HG03521 (cell line): ENCODE data around the gene UBALD1.

Experiments used
- ATAC-seq: cut with Tn5 transposase; IDR thresholded peaks from one replicate; pipeline ENCODE4 v1.9.1; 2021; ENCODE audit warnings: mild to moderate bottlenecking, moderate library complexity; ENCODE audit not compliant: unreplicated experiment

UBALD1 gene

DNA sequence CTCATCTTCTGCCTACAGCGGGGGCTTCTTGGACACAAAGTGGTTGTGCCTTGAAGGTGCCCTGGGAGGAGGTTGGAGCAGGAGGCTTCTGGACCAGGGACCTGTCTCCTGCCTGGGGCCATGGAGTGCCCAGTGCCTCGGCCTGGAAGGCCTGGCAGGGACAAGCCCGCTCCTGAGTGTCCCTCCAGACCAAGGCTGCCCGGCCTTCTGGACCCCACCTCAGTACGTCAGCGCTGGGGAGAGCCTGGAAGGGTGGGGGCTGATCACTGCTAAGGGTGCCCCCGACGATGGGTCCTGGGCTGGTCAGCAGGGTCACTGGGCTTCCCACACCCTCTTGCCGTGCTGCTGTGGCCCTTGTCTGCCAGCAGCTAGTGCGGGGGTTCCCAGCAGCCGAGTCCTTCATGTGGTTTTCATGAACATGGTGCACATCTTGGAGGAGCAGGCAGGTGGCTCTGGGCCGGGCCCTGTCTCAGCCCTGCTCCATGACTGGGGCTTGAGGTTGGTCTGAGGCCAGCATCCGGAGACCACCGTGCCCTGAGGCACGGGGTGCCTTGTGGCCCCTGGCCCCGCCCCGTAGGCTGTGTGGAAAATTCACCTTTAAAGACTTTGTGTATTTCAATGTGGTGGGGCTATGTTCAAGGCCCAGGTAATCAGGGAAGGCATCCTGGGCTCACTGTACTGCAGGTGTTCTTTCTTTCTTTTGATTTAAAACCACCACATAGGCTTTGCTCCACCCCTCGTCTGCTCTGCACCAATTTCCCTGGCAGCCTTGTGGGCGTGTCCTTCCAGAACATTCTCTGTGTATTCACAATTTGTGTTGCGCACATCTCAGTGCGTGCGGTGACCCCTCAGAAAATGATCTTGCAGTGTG lies 32.3 kb upstream of the UBALD1 start:
- ATAC-seq = no peak

DNA sequence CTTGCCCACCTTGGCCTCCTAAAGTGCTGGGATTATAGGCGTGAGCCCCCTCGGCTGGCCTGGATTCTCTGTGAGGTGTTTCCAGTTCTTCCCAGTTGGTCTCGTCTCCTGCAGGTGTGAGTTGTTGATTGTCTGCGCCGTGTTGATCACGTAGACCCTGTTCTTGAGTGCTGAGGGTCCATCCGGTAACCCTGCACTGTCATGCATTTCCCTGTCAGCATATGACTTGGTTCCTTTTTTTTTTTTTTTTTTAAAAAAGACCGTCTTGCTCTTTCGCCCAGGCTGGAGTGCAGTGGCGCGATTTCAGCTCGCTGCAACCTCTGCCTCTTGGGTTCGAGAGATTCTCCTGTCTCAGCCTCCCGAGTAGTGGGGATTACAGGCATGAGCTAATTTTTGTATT lies 27.2 kb upstream of the UBALD1 start:
- no peak for ATAC-seq

DNA sequence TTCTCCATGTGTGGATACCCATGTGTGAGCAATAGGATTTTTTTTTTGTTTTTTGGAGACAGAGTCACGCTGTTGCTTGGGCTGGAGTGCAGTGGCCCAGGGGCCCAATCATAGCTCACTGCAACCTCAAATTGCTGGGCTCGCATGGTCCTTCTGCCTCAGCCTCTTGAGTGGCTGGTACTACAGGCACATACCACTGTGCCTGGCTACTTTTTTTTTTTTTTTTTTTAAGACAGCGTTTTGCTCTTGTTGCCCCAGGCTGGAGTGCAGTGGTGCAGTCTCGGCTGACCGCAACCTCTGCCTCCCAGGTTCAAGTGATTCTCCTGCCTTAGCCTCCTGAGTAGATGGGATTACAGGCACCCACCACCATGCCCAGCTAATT lies 26.6 kb upstream of the UBALD1 start:
- no peak for ATAC-seq

DNA sequence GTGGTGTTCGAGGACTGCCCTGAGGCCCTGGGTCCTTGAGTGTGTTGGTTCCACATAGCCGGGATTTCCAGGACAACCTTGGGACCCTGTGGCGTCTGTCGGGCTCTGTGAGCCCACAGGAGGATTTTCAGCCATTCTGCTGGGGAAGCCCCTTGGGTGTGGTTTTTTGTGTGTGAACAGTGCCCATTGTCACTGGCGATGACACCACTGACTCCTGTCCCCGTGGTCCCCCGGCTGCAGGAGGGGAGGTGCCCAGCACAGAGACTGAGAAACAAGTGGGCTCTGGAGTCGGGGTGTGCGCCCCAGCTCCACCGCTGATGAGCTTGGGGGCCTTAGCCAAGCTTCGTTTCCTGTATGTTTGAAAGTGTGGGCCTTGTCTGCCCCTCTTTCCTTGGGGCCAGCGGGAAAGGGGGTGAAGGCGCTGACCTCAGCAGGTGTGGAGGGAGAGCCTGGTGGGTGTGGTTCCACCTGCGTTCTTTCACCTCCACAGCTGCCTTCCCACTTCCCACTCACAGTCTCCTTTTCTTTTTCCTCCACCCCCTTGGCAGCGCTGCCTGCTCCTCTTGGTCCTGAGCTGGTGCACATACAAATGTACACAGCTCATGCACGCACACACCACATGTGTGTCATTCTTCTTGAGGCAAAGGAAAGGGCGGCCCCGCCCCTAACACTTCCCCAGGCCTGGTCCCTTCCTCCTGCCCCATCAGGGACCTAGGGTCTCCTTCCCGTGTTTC lies 26.1 kb upstream of the UBALD1 start:
- ATAC-seq = no peak

DNA sequence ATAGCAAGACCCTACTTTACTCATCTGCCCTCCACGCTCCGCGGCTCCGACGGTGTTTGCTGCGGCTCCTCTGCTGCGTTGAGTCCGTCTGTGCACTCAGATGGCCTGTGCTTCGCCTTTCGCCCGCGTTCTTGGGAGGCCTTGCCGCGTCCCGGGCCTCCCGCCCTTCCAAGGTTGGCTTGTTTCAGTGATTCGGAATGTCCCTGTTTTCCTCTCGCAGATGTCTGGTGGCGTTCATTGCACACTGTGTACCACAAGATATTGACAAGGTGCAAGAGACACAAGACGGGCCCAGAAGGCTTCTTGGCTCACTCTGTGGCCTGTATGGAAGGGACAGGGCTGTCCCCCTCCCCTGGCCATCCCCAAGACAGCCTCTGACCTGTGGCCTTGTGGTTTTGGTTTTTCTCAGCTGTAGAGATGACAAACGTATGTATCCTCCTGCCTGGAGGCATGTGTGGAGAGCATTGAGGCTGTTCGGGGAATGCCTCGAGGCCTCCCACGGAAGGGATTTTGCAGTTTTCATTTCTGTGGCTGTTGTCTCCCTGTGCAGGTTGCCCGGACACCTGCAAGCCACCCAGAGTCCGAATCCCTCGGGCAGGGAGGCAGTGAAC lies 25.3 kb upstream of the UBALD1 start:
- no peak for ATAC-seq

DNA sequence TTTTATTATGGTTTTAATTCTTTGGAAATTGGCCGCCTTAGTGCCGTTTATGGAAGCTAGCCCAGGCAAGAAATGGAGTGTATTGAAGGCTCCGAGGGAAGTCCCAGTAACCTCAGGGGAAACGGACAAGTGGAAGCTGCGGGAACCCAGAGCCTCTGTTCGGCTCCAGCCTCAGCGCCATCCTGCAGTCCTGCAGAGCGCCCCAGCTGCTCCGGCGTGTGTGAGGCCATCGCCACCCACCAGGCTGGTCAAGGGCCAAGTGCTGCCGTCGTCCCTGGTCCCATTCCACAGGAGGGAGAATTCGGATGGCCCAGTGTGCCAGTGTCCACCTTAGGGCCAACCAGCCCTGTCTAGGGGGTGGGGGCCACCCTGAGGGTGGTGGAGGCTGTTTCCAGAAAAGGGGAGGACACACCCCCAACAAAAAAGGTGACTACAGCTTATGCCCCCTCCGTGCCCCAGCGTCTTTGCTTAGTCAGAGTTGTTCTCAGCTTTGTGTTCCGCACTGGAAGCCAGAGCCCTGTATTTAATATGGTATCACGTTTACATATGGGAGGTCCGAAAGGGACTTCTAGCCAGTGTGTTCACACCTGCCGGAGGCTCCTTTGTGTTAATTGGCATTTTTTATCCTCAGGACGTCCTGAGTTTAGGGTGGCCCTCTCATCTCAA lies 22.9 kb upstream of the UBALD1 start:
- no peak for ATAC-seq

DNA sequence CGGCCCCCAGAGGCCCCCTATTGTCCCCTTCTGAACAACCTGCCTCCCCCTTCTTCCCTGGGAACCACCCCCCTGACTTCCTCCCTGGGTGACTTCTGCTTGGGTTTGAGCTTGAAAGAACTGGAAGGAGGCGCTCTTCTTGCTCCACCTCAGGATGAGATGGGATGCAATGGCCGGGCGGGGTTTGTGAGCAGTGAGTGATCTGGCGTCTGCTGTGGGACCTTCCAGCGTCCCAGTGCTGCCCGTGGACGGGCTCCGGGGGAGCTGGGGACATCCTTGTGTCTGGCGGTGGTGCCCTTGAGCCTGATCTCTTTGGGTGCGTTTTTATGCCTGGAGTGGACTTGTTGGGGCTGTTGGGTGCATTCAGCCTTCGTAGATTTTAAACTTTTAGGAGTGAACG lies 21.5 kb upstream of the UBALD1 start:
- no peak for ATAC-seq

DNA sequence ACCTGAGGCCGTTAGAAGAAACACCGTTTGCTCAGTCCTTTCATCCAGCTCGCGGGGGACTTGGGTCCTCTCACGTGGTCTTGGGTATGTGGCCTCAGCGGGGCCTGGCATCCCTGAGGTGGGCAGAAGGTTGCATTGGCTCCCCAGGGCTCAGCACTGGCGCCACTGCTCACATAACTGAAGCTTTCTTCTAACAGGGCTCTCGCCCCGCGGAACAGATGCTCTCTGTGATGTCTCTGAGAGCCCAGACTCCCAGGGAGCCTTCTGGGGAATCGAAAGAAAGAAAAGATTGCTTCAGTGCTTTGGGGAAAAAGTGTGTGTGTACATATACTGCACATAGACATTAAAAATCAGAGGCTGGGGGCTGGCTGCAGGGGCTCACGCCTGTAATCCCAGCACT lies 20.1 kb upstream of the UBALD1 start:
- ATAC-seq = no peak

DNA sequence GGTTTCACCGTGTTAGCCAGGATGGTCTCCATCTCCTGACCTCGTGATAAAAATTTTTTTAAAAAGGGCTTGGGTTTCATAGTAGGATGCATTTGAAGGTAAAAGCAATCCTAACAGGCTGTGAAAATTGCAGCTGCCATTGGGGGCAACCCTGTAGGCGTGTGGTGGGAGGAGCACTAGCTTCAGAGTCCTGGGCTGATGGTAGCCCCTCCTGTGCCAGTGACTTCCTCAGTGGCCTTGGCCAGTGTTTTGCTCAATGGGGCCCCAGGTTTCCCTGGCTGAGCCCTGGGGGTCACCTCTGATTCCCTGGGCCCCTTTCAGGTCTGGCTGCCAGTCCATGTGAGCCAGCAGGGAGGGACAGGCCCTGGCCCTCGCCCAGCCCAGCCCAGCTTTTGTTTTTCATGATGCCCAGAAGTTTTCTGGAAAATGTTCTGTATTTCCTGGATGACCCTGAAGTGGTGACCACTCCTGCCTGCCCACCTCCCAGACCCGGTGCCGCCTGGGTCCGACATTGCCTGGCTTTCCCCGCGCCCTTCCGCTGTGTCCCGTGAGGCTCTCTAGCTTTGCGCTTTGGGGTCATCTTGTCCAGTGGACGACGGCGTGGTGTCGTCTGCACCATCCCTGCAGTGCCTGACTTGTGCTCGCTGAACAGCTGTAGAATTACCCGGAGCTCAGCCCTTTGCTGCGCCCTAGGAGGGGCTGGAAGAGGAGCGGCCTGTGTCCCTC lies 19.4 kb upstream of the UBALD1 start:
- no peak for ATAC-seq

DNA sequence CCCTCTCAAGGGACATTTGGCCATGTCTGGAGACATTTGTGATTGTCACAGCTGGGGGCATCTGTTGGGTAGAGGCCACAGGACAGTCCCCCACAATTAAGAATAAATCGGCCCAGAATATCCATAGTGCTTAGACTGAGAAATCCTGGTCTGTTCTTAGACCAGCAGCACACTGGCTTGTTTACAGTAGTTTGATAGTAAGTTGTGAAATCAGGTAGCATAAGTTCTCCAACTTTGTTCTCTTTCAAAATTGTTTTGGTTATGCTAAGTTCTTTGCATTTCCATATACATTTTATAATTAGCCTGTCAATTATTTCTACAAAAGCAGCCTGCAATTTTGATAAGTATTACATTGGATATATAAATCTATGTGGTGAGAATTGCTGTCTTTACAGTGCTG lies 16.8 kb upstream of the UBALD1 start:
- ATAC-seq = no peak

DNA sequence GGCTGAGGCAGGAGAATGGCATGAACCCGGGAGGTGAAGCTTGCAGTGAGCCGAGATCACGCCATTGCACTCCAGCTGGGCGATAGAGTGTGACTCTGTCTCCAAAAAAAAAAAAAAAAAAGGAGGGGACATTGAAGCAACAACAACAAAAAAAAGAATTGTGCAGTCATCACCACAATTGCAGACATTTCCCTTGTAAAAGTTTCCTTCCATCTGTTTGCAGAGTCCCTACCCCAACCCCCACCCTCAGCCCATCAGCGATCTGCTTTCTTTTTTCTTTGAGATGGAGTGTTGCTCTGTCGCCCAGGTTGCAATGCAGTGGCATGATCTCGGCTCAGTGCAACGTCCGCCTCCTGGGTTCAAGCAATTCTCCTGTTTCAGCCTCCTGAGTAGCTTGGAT lies 13.6 kb upstream of the UBALD1 start:
- ATAC-seq = no peak

DNA sequence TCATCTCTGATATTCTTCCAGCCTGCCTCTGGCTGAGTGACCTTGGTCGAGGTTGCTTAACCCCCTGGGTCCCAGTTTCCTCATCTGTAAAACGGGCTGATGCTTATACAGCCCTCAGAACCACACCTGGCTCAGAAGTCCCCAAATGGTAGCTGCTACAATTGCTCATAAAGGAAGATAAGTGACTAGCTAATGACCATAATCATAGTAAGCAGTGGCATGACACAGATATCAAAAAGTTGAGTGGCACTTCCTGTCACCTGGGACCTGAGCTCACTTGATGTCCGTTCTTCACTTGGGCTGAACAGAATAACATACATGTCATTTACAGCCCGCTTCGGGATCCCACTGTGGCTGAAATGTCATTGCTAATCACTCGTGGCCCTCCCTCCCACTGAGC lies 11.7 kb upstream of the UBALD1 start:
- ATAC-seq = no peak

DNA sequence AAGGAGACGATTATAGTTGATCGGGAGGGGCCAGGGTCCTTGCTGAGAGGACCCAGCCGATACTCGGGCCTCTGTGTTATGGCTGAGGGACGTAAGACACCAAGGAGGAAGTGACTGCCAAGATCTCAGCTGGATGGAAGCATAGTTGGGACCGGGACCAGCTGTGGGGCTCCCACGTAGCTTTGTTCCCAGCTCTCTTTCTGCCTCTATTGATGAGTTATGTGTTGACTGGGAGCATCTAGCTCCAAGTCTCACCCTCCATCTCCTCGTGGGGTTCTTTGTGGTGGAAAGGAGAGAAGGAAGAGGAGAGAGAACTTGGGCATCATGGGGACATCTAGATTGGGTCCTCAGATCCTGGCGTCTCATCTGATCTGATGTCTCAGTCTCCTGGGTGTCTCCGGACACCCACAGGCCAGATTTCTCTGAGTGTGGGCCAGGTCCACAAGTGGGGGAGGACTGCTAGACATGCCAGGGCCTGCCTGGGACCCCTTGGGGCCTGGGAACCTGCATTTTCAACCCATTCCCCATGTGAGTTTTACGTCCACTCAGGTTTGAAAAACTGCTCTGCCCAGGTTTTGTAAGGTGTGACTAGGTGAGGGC lies 11.0 kb upstream of the UBALD1 start:
- no peak for ATAC-seq

DNA sequence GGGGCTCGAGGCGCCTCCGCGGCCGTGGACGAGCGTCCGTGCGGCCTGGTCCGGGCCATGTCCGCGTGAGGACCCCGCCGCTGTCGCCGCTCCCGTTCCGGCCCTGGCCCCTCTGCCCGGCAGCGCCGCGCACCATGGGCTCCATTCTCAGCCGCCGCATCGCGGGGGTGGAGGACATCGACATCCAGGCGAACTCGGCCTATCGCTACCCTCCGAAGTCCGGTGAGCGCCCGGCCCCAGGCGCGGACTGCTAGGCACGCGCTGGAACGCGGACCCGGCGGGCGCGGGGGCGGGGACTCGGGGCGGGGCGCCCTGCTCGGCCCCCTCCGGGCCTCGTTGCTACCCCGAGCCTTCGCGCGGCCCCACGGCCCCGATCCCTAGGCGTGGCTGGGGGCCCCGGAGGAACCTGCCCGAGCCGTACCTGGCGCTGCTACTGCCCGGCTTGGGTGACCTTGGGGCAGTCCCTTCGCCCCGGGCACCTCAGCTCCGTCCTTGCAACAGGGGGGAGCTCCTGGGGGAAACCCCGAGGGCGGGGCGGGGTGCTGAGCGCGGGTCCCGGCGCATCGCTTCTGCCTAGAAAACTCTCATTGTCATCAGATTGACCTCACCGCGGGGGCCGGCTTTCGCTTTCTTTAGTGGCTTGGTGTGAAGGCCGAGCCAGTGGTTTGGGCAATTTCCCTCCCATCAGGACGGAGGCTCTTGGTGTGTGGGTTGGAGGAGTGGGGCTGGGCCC lies 10.3 kb upstream of the UBALD1 start:
- peak; percentile 42 for ATAC-seq

DNA sequence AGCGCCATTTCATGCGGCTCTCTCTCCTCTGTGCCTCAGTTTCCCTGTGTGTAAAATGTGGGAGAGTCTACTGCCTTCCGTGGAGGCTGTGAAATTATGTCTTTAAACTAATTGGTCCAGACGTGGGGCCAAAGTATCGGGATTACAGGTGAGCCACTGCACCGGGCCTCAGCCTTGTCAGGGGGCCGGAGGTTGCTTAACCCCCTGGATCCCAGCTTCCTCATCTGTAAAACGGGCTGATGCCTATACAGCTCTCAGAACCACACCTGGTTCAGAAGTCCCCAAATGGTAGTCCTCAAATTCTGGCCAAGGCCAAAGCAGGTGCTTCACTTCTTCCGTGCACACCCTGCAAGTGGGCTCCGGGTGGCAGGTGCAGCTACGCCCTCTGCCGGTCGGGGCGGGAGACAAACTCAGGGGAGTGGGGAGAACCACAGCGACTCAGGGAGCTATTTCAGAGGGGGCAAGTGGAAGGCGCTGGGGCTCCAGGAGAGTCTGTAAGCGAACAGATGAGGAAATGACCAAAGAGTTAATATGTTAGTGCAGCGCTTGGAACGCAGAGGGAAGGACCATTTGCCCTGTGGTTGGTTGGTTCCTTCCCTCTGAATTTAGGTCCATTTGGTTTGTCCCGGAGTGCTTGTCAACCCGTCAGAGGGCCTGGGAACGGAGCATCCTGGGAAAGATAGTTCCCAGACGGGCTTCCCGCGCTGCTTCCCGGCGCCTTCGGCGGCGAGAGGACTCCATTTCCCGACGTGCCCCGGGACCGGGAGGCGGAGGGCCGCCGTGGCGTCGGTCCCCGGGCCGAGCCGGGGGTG lies 9.5 kb upstream of the UBALD1 start, which contains the start of gene MGRN1:
Gene MGRN1, plus strand, starts transcription at position 812 of the 812 bp plus-strand sequence. CDS start 135 bp downstream, outside the sequence.
- ATAC-seq = peak; percentile 69

DNA sequence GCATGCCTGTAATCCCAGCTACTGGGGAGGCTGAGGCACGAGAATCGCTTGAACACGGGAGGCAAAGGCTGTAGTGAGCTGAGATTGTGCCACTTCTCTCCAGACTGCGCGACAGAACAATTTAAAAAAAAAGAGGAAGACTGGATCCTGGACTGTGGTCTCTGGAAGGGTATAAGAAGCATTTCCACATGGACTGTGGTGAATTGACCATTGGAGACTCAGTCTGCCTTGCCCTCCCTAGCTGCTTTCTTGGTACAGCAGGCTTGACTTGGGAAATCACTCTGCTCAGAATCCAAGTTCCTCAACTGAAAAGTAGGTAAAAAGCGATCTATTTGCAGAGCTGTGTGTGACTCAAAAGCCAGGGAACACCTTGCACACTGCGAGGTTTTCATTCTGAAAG lies 8.9 kb upstream of the UBALD1 start:
- no peak for ATAC-seq

DNA sequence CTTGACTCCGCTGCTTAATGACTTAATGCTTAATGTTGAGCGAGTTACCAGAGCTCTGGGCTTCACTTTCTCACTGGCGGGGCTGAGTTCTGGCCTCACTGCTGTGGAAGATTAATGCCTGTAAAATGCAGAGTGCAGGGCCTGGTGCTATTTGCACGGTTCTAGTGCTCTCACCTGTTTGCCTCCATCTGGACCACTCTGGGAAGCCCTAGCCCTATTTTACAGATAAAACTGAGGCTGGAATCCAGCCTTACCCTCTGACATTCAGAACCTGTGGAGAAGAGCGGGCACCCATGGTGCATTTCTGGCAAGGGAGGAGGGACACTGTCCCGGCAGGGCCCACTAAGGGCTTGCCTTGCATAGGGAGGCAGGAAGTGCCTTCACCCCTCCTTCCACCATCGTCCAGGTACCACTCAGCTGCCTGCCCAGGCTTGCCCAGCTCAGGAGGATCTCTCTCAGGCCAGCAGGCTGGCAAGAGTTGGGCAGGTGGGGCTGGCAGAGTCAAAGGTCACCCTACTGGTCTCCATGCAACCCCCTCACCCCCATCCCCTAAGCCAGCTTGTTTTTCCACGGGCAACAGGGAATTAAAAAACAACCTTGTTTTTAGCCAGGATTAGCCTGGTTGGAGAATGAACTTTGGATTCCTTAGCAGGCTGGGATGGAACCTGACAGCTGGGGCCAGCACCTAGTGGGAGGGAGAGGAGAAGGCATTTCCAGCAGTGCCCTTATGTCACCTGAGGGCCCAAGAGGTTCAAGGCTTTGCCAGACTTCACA lies 4.1 kb upstream of the UBALD1 start:
- ATAC-seq = no peak

DNA sequence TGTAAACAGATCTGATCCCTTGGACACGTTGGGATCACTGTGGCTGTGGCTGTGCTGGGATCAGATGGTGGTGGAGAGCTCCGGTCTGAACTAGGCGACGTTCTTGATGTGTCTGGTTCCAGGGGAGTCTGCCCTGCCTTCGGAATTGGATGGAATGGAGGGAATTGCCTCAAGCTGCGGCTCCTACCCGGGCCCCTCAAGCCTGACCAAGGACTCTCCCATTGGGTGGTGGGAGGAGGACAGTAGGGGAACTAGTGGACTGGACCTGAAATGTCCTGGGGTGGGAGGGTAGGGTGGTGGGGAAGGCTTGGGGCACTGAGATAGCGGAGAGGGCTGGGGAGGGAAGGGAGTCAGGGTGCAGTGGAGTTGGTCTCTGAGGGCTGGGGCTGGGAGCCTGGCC lies 3.2 kb upstream of the UBALD1 start:
- no peak for ATAC-seq
